OCI-LY7 (cell line): ENCODE results near the gene SGIP1. TPM values are rescaled to one million over a fixed set of nuclear protein-coding genes. Genes with fewer than 3 reads are reported as not detected.

Experiments used
- BruUV-seq: library from RNA; stranded (reverse); fragments of 400-500 nt; replicated peaks from 2 replicates; lab custom pipeline; 2021; lab: Mats Ljungman, UMichigan
- CTCF ChIA-PET: fragments of 300-600 bp; sonication (Branson Sonifier 250); formaldehyde crosslinking; loops from one replicate; lab custom pipeline; 2022; ENCODE audit warnings: antibody characterized with exemption; ENCODE audit not compliant: unreplicated experiment; lab: Charles Lee
- POLR2A ChIA-PET: fragments of 300-600 bp; sonication (Branson Sonifier 250); formaldehyde crosslinking; loops from one replicate; lab custom pipeline; 2022; ENCODE audit warnings: antibody characterized with exemption; lab: Charles Lee
- DNase-seq: peaks from one replicate; pipeline ENCODE4 v3.0.0-alpha.2; 2015; ENCODE audit warnings: low spot score
- H2AFZ ChIP-seq: fragments of 200-600 bp; sonication (generic), shearing (Covaris generic); 2 replicates; pipeline ENCODE4 v1.6.1; 2014; ENCODE audit warnings: mild to moderate bottlenecking, antibody characterized with exemption, low read length, moderate library complexity
- H3K27ac ChIP-seq: fragments of 200-600 bp; sonication (generic); 2 replicates; pipeline ENCODE4 v1.5.1; 2014; ENCODE audit warnings: mixed run types, low read depth, mild to moderate bottlenecking, moderate library complexity, low read length, inconsistent platforms; ENCODE audit not compliant: poor library complexity, severe bottlenecking
- H3K36me3 ChIP-seq: fragments of 200-600 bp; sonication (generic); 2 replicates; pipeline ENCODE4 v1.6.1; 2014; ENCODE audit warnings: mild to moderate bottlenecking, antibody characterized with exemption, low read length, moderate library complexity, mixed read lengths; ENCODE audit not compliant: insufficient read depth
- H3K4me1 ChIP-seq: fragments of 200-600 bp; sonication (generic); 2 replicates; pipeline ENCODE4 v1.5.1; 2014; ENCODE audit warnings: mild to moderate bottlenecking, low read length; ENCODE audit not compliant: insufficient read depth, poor library complexity, severe bottlenecking
- H3K4me2 ChIP-seq: fragments of 200-600 bp; sonication (generic); 2 replicates; pipeline ENCODE4 v1.6.1; 2014; ENCODE audit warnings: mild to moderate bottlenecking, low read length
- H3K4me3 ChIP-seq: fragments of 200-600 bp; sonication (generic); 2 replicates; pipeline ENCODE4 v1.5.1; 2014; ENCODE audit warnings: mild to moderate bottlenecking, low read depth, low read length; ENCODE audit not compliant: poor library complexity, severe bottlenecking
- H3K79me2 ChIP-seq: fragments of 200-600 bp; sonication (generic); 2 replicates; pipeline ENCODE4 v1.6.1; 2016; ENCODE audit warnings: low read depth, mild to moderate bottlenecking, low read length, moderate library complexity, mixed read lengths; ENCODE audit not compliant: insufficient read depth
- H3K9me2 ChIP-seq: fragments of 200-600 bp; sonication (generic); 2 replicates; pipeline ENCODE4 v1.6.1; 2016; ENCODE audit warnings: mild to moderate bottlenecking, low read length, mixed read lengths; ENCODE audit not compliant: insufficient read depth
- H3K9me3 ChIP-seq: fragments of 200-600 bp; sonication (generic); 2 replicates; pipeline ENCODE4 v1.6.1; 2014; ENCODE audit warnings: mild to moderate bottlenecking, mixed run types, low read length, mixed read lengths
- H4K20me1 ChIP-seq: fragments of 200-600 bp; sonication (generic); 2 replicates; pipeline ENCODE4 v1.6.1; 2014; ENCODE audit warnings: mild to moderate bottlenecking, antibody characterized with exemption, low read length, moderate library complexity, mixed read lengths; ENCODE audit not compliant: insufficient read depth
- CTCF ChIP-seq: fragments of 200-600 bp; sonication (generic); conservative IDR thresholded peaks from 2 replicates; pipeline ENCODE4 v1.5.1; 2014; ENCODE audit warnings: mild to moderate bottlenecking, antibody characterized with exemption, low read length, moderate library complexity, mixed read lengths
- EZH2phosphoT487 ChIP-seq: fragments of 200-600 bp; sonication (generic); IDR thresholded peaks from 2 replicates; pipeline ENCODE4 v1.6.1; 2018; ENCODE audit warnings: low read depth, borderline replicate concordance, mild to moderate bottlenecking, mixed run types, antibody characterized with exemption, low read length, moderate library complexity, mixed read lengths
- intact Hi-C: fragments of 100-400 bp; cut with micrococcal nuclease; formaldehyde crosslinking; loops from one replicate; pipeline ENCODE4 v1.10.0; 2022; ENCODE audit not compliant: unreplicated experiment
- total RNA-seq, 2 experiments: library from RNA; depleted of rRNA in 1 of 2; stranded (reverse); fragments of >200 nt in 1 of 2; shearing (Covaris generic) in 1 of 2; gene quantifications; 2 replicates each; pipeline ENCODE4 v1.2.3, GENCODE V29; 2014 to 2022

SGIP1 gene
- total RNA-seq, 2 experiments from 2014 or later = not detected

GRCh38 chr1:66489972-66490601, 43.9 kb upstream of the SGIP1 start:
- Histone ChIP-seq H3K4me1 (no peaks in the 10 kb centered on the region), H3K9me2 (no peaks in the 10 kb centered on the region), H3K4me3 (no peak overlapping the region), H3K9me3 (no peaks in the 10 kb centered on the region), H4K20me1 (no peaks in the 10 kb centered on the region), H3K27ac (no peak overlapping the region), H3K36me3 (no peaks in the 10 kb centered on the region), H3K79me2 (no peaks in the 10 kb centered on the region), H3K4me2 (no peak overlapping the region), H2AFZ (no peak overlapping the region)
- intact Hi-C loops = no loop called here
- POLR2A ChIA-PET = interaction anchor here (0.9 to 1.4 kb wide), 2 partner anchors 10 to 46 kb away, joined by 3 read pairs; no protein-coding TSS in a partner anchor
- no peak for DNase-seq
- no peak for TF ChIP-seq CTCF
- no peak for TF ChIP-seq EZH2phosphoT487
- CTCF ChIA-PET = no interaction called here
- no TSS peak for BruUV-seq

- BruUV-seq = no TSS peak
- TF ChIP-seq CTCF (no peak), EZH2phosphoT487 (no peak)
- intact Hi-C loops = no loop called here
- H3K4me1 ChIP-seq = no peaks in the 10 kb centered on the region
- no peaks in the 10 kb centered on the region for H4K20me1 ChIP-seq
- H3K36me3 ChIP-seq = no peaks in the 10 kb centered on the region
- H2AFZ ChIP-seq = no peak overlapping the region
- H3K9me3 ChIP-seq = no peaks in the 10 kb centered on the region
- ChIA-PET CTCF (no interaction called here), POLR2A (interaction anchor here (0.9 to 1.4 kb wide), 2 partner anchors 11 to 45 kb away, joined by 3 read pairs; no protein-coding TSS in a partner anchor)
- H3K79me2 ChIP-seq = no peaks in the 10 kb centered on the region
- no peaks in the 10 kb centered on the region for H3K9me2 ChIP-seq
- no peak for DNase-seq
- H3K4me2 ChIP-seq = no peak overlapping the region
- H3K27ac ChIP-seq = no peak overlapping the region
- H3K4me3 ChIP-seq = no peak overlapping the region
These were observed 43.1 kb upstream of the SGIP1 start for GRCh38 chr1:66490816-66491215.

- H2AFZ ChIP-seq = no peak overlapping the region
- H4K20me1 ChIP-seq = no peaks in the 10 kb centered on the region
- POLR2A ChIA-PET = no interaction called here
- H3K9me3 ChIP-seq = no peaks in the 10 kb centered on the region
- H3K79me2 ChIP-seq = no peaks in the 10 kb centered on the region
- TF ChIP-seq CTCF = no peak
- no peak for TF ChIP-seq EZH2phosphoT487
- H3K4me1 ChIP-seq = no peaks in the 10 kb centered on the region
- no TSS peak for BruUV-seq
- no peak overlapping the region for H3K4me3 ChIP-seq
- no peaks in the 10 kb centered on the region for H3K9me2 ChIP-seq
- H3K27ac ChIP-seq = no peak overlapping the region
- intact Hi-C loops = no loop called here
- CTCF ChIA-PET = no interaction called here
- H3K36me3 ChIP-seq = no peaks in the 10 kb centered on the region
- no peak overlapping the region for H3K4me2 ChIP-seq
- DNase-seq = no peak
These were observed 41.5 kb upstream of the SGIP1 start for GRCh38 chr1:66492424-66492823.
